ENCODE data around the gene MAPK8IP2.
"Not testable (repeated sequence)": the region's sequence is repeated elsewhere in the genome, so short reads cannot be mapped to it uniquely, and the experiment has no call there.

Gene MAPK8IP2

GRCh38 chr22:50641696-50642607 lies 41.4 kb downstream of the MAPK8IP2 start:
- DNase-seq, result no peak

GRCh38 chr22:50643021-50643820 lies 42.6 kb downstream of the MAPK8IP2 start:
- not testable (repeated sequence) for DNase-seq

- not testable (repeated sequence) for DNase-seq
Observed at GRCh38 chr22:50643821-50644101, 43.2 kb downstream of the MAPK8IP2 start.

- DNase-seq, result no peak
Observed at GRCh38 chr22:50653256-50653655, 52.7 kb downstream of the MAPK8IP2 start.

GRCh38 chr22:50654664-50655063 lies 54.1 kb downstream of the MAPK8IP2 start:
- DNase-seq, result not testable (repeated sequence)

- DNase-seq, result no peak
Observed at GRCh38 chr22:50656122-50657070, 55.8 kb downstream of the MAPK8IP2 start.

- DNase-seq, result no peak
Observed at GRCh38 chr22:50657925-50658324, 57.3 kb downstream of the MAPK8IP2 start.

- DNase-seq, result not testable (repeated sequence)
Observed at GRCh38 chr22:50659711-50660110, 59.1 kb downstream of the MAPK8IP2 start.

GRCh38 chr22:50660306-50660705 lies 59.7 kb downstream of the MAPK8IP2 start:
- DNase-seq, result no peak

All from CD4-positive, alpha-beta T cell treated with Interferon alpha-2 for 1 hour (primary cell).